Fibroblast of the aortic adventitia (primary cell): ENCODE results near the gene ZCCHC10. TPM values are rescaled to one million over a fixed set of nuclear protein-coding genes. Genes with fewer than 3 reads are reported as not detected.
A peak's percentile ranks its signal among the peaks of the same experiment; 100 is the strongest.
"Not testable (repeated sequence)": the region's sequence is repeated elsewhere in the genome, so short reads cannot be mapped to it uniquely, and the experiment has no call there.

Source experiments
- DNase-seq: peaks from one replicate; pipeline ENCODE4 v3.0.0-alpha.2; 2010; ENCODE audit warnings: low read depth
- H3K4me3 ChIP-seq: 2 replicates; pipeline ENCODE4 v1.5.1; 2011; ENCODE audit warnings: low read depth, mild to moderate bottlenecking, control low read depth, low read length, moderate library complexity
- CTCF ChIP-seq: IDR thresholded peaks from 2 replicates; pipeline ENCODE4 v1.5.1; 2011; ENCODE audit warnings: mild to moderate bottlenecking, low read length, control low read depth, inconsistent platforms; ENCODE audit not compliant: insufficient read depth
- total RNA-seq: library from RNA; depleted of rRNA; stranded (reverse); fragments of >200 nt; gene quantifications from 2 replicates; pipeline ENCODE4 v1.2.3, GENCODE V29; 2012; ENCODE audit warnings: low replicate concordance

ZCCHC10 gene
- total RNA-seq, 1 donor: 14.4 TPM

GRCh38 chr5:133051542-133052316 lies 25.4 kb upstream of the ZCCHC10 start, which contains the start of gene HSPA4:
HSPA4 (plus strand) TSS chr5:133052013; CDS start chr5:133052251, 238 bp downstream.
- TF ChIP-seq CTCF: no peak
- DNase-seq: peak; percentile 99

GRCh38 chr5:133051061-133051541 lies 24.8 kb upstream of the ZCCHC10 start:
- TF ChIP-seq CTCF: no peak
- no peak for DNase-seq
- peak overlapping the region; percentile 93 for H3K4me3 ChIP-seq

More at GRCh38 chr5:133051542-133052316, 25.4 kb upstream of the ZCCHC10 start, which contains the start of gene HSPA4:
- peak within 1 kb of the TSS; percentile 93 for H3K4me3 ChIP-seq

GRCh38 chr5:133050521-133050920 lies 24.2 kb upstream of the ZCCHC10 start:
- no peak for TF ChIP-seq CTCF
- no peak for DNase-seq
- H3K4me3 ChIP-seq: peak overlapping the region; percentile 93

- TF ChIP-seq CTCF: no peak
- H3K4me3 ChIP-seq: no peak overlapping the region
- DNase-seq: no peak
Observed at GRCh38 chr5:133049726-133050048, 23.3 kb upstream of the ZCCHC10 start.

- no peak overlapping the region for H3K4me3 ChIP-seq
- TF ChIP-seq CTCF: no peak
- peak; percentile 66 for DNase-seq
Observed at GRCh38 chr5:133048993-133049725, 22.8 kb upstream of the ZCCHC10 start.

GRCh38 chr5:133047404-133047803 lies 21.1 kb upstream of the ZCCHC10 start:
- H3K4me3 ChIP-seq: no peak overlapping the region
- no peak for TF ChIP-seq CTCF
- no peak for DNase-seq

GRCh38 chr5:133046560-133046959 lies 20.2 kb upstream of the ZCCHC10 start:
- not testable (repeated sequence) for DNase-seq, H3K4me3 ChIP-seq
